Effector CD8-positive, alpha-beta T cell (primary cell): ENCODE data around the gene CHMP2B.

Experiments
- DNase-seq: peaks from one replicate; lab custom pipeline; 2025; lab: John Stamatoyannopoulos, UW
- total RNA-seq, 4 experiments: gene quantifications; one replicate each; lab custom pipeline; 2026; lab: John Stamatoyannopoulos, UW

CHMP2B gene, protein sequence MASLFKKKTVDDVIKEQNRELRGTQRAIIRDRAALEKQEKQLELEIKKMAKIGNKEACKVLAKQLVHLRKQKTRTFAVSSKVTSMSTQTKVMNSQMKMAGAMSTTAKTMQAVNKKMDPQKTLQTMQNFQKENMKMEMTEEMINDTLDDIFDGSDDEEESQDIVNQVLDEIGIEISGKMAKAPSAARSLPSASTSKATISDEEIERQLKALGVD
- total RNA-seq, result 38.6 to 51.2 (median 44.7) reads per million in 4 experiments

DNA sequence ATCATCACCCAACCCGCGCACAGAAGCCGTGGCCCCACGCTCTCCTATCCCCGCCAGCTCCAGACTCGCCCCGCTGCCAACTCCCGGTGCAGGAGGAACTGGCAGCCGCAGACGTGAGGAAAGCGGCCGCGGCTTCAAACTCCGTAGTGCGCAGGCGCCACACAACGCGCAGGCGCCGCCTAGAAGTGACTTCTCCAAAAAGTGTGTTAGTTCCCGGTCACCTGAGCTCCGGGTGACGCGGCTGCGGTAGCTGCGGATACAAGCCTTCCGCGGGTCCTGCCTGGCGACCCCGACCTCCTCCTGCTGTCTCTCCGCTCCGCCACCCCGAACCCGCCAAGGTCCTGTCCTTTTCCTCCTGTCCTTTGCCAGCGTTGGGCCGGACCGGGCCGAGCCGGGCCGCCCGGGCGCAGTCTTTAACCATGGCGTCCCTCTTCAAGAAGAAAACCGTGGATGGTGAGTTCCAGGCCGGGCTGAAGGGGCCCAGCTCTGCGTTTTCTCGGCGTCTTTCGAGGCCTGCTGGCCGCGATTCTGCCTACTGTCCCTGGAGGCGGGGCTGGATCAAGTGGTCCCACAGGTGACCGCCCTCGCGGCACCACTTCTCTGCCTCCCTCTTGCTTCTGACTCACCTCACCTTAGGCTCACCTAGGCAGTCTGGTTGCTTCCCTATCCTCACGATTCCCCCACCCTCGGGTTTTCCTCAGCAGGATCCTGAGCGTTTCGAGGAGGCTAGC is at the start of gene CHMP2B:
Gene CHMP2B, plus strand, starts transcription at position 206 of the 731 bp plus-strand sequence. Its CDS starts 214 bp downstream, at position 420.
- DNase-seq, result peak; percentile 85

DNA sequence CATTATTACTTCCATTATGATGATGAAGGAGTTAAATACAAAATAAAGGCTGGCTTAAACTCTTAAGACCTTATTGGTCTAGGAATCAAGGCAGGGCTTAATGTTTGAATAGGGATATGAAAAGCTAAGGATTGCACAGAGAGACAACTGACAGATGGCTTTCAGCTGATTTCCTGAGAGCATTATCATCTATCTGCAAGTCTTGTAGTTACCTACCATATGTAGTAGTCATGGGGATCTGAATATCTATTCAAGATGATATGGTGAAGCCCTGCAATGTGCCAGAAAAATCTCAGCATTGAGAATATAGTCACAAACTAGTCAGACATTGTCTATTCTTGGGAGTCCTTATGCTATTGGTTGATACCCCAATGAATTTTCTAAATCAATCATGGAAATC is 47.5 kb upstream of the CHMP2B start:
- no peak for DNase-seq

DNA sequence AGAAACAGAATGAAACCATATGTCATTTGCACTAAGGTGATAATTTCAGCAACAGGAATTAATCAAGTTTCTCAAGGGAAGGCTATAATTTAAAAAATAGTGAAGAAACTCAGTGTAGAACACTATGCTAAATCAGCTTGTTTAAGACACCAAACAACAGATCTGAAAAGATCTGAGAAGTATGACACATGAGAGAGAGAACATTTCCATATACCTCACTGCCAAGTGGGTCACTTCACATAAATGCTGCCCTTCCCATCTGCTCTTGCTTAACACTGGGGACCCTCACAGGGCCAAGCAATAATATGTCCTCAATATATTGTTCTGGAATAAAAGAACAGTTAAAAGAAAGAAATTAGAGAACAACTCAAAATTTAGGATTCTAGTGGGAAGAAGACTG is 45.6 kb upstream of the CHMP2B start:
- DNase-seq, result no peak

DNA sequence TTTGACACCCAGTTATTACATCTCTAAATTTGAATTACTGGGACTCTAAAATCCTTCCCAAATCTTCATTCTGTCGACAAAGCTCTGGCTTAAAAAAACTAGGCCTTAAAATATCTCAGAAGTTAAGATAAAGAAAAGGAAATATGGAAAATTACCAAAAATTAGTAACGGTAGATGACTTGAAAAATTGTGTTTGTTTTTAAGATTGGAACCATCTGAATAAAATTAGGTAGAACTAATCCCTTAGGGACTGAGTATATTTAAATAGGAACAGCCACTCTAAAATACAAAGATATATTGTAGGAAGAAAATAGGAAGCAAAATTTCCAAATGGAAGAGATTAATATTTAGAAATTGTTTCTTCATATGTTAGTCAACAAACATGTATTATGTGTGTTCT is 45.1 kb upstream of the CHMP2B start:
- DNase-seq, result no peak

DNA sequence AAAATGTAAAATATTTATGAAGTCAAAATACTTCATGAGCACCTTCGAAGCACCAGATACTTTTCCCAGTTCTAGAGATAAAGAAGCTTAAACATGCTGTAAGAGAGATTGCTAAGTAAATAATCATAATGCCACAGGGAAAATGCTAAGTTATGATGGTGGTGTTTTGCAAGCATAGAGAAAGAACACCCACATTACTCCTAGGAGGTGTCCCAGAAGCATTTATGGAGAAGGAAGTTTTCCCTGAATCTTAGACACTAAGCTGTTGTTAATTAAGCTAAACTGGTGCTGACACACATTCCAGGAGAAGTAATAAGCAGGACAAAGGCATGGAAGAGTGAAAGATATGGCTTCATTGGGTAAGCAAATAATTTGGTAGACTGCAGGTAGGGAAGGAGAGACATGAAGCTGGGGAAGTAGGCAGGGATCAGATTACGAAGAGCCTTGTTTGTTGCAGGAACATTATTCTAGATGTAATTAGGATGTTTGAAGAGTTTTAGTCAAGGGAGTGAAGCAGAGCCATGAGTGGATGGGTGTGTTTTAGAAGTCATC is 40.4 kb upstream of the CHMP2B start:
- DNase-seq, result no peak

DNA sequence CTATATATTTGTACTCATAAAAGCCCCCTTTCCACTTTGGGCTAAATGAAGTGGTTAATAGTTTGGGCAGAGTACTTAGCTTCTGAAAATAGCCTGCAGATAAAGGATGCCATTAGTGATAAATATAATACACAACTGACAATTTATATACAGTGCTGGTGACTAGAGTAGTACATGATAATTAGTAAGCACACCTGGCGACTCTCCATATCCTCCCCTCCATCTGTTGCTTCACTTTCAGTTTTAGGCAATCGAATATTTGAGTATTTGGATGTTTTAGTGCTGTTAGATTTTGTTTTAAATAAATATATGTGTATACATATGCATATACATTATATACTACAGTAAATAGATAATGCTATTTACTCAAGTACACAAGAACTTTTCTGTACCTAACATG is 35.9 kb upstream of the CHMP2B start:
- no peak for DNase-seq

DNA sequence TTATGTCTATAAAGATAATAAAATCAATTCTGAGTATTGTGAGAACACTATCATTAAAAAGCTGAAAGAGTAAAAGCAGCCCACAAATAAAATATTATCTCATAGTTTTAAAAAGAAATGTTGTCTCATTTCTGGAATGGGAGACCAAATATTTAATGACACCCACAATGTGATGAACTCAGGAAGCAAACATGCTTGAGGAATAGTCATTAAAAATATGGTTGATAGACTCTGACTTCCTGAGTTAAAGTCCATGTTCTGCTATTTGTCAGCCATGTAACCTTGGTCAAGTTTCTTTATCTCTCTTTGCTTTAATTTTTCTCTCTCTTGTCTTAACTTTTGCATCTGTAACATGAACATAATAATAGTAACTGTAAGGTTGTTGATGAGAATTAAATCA is 35.5 kb upstream of the CHMP2B start:
- DNase-seq, result no peak

DNA sequence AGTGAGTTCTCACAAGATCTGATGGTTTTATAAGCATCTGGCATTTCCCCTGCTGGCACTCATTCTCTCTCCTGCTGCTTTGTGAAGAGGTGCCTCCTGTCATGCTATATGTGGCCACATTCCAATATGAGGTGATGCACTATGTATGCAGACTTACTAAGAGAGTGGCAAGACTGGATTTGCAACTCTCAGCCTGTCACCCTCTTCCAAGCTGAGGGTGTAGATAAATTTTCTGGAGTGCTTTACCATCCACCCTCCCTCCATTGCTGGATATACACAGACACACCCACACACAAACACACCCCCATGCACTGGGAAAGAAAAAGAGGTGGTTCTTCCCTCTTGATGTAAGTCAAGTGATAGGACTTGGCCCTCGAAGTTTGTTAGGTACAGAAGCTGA is 30.2 kb upstream of the CHMP2B start:
- no peak for DNase-seq

DNA sequence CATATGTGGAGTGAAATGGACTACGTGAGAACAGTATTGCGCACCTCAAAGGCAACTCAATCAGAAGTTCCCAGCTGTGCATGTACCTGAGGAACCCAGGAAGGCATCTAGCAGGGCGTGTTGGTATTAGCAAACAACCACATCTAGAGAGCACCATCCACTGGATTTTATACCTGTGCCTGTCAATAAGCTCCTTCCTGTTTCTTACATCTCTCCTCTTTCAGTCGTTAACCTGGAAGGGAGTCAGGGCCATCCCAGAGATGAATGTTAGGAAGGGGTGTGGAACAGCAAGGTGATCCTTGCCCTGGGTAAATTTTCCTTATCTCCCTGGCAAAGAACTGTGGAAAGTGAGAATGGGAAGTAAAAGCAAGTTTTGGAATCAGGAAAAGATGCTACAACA is 29.6 kb upstream of the CHMP2B start:
- no peak for DNase-seq

DNA sequence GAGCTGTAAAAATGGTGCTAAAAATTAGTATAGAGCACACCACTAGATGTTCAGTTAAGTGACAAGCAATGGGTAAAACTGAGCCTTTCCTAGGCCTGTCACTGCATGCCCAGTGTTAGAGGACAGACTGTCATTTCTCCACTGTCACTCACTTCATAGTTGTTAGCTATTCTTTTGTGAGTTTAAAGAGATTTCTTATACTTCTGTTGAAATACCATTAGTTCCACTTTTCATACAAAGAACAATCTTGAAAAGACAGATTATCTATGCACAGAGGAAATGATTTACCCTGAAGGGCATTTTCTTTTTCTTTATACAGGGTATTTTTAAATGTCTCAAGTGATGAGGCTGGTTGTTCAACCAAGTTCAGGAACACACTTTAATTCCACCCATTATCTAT is 28.3 kb upstream of the CHMP2B start:
- DNase-seq, result no peak

DNA sequence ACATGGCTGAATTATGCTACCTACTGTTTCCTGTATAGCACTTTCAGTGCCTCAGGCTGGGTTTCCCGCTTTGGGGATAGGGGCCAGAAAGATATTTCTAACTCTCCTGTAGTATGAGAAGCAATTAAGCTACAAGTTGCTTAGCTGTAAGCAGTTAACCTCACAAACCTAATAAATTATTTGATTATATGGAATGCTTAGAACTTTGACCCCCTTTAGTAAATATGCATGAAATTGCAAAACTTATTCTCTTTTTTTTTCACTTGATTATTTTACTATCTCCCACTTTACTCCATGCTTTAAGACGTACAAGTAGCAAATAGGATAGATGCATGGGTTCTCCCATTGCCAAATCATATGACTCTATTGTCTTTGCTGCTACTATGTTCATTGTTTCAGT is 27.5 kb upstream of the CHMP2B start:
- DNase-seq, result no peak

DNA sequence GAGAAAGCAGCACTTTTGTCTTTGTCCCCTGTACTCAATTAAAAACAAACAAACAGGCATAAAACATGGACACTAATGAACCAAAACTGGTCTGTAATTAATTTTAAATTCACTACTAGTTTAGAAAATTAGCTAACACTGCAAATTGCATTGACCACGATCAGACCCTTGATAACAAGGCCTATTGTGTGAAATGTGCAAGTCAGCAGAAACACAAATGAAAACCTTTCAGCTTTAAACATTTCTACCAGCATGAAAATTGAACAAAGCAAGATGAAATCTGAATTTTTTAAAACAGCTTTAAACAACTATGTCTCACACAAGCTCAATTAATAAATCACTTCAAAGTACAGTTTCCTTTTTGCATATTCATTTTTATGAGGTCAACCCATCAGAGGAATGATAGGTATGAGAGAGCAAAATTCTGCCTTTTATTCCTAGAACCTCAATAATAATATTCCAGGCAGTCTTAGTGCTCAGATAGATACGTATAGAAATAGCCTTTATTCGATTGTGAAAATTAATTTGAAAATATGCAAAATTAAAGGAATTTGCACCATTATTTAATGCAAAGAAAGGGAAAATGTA is 27.0 kb upstream of the CHMP2B start:
- DNase-seq, result no peak

DNA sequence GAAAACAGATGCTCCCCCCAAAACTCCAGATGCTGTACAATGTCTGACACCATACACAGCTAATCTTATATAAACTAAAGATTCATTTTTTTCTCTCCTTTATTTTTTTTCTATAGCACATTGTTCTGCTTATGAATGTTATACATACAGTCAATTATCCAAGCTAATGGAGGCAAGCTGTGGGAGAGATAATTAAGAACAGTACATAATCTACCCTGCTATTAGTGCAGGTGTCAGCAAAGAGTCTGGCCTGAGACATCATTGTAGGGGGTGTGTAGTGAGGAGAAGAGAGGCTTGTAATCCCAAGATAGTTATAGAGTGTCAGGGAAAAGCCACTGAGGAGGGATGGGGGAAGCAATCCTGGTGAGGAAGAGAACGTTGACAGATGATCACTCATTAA is 25.4 kb upstream of the CHMP2B start:
- DNase-seq, result no peak

DNA sequence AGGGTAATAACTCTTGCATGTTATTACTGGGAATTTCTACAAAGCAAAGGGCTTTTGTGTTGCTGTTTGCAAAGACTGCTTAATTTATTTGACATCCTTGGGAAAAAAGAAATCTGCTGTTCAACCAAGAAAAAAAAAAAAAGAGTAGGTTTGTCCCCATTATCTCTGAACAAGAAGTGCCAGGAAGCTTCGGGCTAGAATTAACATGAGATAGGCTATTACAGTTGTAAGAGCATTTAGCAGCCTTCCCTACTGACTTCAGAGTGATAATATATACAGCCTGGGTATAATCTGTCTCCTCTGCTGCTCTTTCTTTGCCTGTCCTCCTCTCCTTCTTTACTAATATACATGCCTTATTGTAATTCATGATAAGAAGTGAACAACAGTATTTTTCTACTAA is 23.3 kb upstream of the CHMP2B start:
- no peak for DNase-seq

DNA sequence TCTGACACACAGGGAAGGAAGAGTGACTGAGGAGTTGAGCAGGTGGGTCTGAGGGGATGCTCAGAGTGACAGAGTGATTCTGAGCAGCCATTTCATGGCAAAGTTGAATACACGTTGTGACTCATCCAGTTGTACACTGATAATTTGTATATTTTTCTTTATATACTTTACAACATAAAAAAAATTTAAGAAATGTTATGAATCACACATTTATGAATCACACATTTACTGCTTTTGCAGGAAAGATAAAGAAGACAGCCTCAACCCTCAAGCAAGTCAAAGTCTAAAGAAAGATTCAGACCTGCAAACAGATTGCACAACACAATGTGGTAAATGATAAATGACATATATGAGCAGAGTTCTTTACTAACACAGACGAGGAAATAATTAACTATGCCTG is 21.0 kb upstream of the CHMP2B start:
- DNase-seq, result no peak

DNA sequence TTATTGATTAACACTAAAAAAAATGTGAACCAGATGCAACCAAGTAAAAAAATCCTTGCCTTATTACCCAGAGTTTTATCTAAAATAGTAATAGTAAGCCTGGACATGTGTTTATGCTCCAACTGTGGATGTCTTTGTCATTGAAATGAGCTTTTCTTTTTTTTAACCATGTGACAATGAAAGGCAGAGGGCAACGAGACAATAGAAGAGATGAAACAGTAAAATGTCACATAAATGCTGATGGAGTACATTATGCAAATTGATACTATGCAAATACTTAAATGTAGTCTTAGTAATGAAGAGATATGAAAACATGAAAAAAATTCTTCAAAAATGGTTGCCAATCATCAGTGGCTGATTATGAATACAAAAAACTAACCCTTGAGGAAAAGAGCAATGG is 20.5 kb upstream of the CHMP2B start:
- DNase-seq, result no peak

DNA sequence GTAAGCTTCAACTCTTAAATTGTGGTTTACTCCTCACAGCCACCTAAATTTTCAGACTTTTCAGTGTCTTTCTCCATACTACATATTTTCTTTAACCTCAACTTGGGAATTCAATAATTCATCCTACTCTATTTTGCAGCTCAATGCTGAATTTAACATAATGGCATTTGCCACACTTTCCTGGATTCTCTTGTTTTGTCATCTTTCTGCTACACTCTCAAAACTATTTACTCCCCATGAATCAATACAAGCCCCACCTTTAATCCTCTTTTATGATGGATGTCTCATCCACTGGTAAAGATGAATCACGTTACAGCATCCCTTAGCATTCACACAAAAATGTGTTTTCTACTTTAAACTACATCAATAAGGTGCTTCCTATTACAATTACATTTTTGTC is 19.6 kb upstream of the CHMP2B start:
- no peak for DNase-seq

DNA sequence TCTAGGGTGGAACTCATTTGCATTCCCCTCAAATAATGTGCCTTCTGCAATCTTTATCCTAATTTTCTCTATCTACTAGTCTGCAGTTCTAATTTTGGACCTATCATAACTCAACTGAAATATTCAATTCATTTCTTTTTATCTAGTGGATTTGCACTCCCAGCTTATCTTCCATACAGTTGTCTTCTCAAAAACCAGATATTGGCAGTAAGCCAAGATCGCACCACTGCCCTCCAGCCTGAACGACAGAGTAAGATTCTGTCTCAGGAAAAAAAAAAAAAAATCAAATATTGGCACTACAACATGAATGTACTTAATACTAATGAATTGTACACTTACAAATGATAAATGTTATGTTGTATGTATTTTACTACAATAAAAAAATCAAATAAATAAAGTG is 18.0 kb upstream of the CHMP2B start:
- DNase-seq, result no peak

DNA sequence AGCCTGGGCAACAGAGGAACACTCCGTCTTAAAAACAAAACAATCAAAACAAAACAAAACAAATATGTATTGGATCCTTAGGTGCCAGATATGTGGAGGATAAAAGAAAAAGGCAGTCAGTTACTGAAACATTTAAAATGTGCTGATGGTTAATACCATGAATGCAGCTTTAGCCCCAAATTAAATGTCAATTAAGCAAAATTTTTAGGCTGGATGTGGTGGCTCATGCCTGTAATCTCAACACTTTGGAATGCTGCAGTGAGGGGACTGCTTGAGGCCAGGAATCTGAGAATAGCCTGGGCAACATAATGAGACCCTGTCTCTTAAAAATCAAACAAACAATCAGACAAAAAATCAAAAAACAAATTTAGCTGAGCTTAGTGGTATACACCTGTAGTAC is 8.5 kb upstream of the CHMP2B start:
- no peak for DNase-seq

DNA sequence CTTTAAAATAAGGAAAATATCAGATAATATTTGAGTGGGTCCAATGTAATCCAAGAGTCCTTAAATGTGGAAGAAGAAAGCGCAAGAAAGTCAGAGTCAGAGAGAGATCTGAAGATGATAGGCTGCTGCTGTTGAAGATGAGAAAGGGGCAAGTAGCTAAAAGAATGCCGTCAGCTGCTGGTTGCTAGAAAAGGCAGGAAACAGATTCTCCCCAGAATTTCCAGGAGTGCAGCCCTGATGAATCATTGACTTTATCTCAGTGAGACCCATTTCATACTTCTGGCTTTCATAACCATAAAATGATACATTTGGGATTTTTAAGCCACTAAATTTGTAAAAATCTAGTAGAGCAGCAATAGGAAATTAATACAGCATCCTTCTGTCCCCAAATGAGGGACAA is 7.5 kb upstream of the CHMP2B start:
- no peak for DNase-seq

DNA sequence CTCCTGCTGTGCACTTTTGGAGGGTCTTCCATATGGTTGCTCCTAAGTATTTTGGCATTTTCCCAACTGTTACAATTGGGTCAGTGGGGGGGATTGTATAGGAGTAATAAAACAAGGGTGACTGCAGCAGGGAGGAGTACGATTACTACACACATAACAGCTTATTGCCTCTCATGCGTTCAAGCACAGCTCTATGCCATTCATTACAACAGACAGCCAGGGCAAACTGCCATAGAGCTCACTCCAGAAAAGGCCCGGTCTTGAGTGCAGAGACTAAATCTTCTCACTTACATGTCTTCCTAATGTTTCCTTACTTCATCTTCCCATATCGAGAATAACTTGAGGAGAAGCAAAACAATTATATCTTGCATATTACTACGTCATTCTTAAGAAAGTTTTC is 1.4 kb upstream of the CHMP2B start:
- DNase-seq, result no peak

DNA sequence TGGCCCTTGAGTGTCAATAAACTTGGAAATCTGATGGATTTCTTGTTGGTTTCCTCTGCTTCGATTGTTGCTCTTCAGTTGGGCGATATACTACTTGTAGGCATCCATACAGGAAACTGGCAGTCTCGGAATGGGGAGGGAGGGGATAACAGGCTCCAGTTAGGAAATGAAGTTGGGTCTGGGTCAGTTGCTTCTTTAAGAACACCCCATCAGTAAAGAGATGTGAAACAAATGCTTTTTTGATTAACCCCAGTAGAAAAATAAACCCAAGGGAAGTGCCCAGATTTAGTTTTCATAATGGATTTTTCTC is 681 bp downstream of the CHMP2B start:
- no peak for DNase-seq

DNA sequence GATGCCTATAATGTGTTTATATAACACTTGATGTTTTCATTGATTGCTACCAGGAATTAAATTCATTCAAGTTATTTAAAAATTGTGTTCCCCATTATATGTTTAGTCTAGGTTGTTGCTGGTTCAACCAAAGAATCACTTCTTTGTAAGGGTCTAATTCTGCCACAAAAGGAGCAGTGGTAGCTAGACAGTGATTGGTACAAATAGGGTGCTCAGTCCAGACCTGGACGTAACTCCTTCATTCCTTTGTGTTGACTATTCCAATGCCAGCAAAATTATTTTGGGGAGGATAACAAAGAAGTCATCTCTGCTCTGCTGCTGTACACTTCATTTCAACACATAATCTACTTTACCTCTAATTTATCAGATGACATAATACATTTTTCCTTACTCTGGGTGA is 1.2 kb downstream of the CHMP2B start:
- no peak for DNase-seq
